COR-L47 (cell line): ENCODE measurements around the gene B2M.
"Not testable (repeated sequence)": the region's sequence is repeated elsewhere in the genome, so short reads cannot be mapped to it uniquely, and the experiment has no call there.

Experiments
- DNase-seq: peaks from one replicate; lab custom pipeline; 2025; lab: John Stamatoyannopoulos, UW

B2M gene

DNA sequence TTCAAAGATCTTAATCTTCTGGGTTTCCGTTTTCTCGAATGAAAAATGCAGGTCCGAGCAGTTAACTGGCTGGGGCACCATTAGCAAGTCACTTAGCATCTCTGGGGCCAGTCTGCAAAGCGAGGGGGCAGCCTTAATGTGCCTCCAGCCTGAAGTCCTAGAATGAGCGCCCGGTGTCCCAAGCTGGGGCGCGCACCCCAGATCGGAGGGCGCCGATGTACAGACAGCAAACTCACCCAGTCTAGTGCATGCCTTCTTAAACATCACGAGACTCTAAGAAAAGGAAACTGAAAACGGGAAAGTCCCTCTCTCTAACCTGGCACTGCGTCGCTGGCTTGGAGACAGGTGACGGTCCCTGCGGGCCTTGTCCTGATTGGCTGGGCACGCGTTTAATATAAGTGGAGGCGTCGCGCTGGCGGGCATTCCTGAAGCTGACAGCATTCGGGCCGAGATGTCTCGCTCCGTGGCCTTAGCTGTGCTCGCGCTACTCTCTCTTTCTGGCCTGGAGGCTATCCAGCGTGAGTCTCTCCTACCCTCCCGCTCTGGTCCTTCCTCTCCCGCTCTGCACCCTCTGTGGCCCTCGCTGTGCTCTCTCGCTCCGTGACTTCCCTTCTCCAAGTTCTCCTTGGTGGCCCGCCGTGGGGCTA lies at the start of gene B2M, which contains the start of gene PATL2:
B2M (plus strand) TSS at position 422 of the 647 bp plus-strand sequence; CDS start at position 452, 30 bp downstream.
PATL2 (minus strand) TSS at position 228 of the 647 bp plus-strand sequence. CDS start 34,833 bp downstream, outside the sequence.
- DNase-seq, result peak; percentile 93

DNA sequence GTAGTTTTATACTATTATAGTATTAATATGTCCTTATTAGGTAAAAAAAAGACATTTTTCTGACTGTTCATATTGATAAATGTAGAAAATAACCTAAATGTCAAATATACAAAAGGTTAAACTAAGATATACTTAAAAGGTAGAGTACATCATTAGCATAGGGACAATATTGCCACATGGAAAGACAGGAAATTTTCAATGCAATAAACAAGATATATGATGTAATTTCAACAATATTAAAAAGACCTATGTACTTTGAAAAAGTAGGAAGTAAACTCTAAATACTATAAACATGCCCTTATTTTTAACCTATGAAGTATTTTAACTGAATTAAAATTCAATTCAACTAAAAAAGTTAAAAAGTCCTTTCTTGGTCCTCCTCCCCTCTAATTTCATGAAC lies 49.7 kb upstream of the B2M start:
- no peak for DNase-seq

DNA sequence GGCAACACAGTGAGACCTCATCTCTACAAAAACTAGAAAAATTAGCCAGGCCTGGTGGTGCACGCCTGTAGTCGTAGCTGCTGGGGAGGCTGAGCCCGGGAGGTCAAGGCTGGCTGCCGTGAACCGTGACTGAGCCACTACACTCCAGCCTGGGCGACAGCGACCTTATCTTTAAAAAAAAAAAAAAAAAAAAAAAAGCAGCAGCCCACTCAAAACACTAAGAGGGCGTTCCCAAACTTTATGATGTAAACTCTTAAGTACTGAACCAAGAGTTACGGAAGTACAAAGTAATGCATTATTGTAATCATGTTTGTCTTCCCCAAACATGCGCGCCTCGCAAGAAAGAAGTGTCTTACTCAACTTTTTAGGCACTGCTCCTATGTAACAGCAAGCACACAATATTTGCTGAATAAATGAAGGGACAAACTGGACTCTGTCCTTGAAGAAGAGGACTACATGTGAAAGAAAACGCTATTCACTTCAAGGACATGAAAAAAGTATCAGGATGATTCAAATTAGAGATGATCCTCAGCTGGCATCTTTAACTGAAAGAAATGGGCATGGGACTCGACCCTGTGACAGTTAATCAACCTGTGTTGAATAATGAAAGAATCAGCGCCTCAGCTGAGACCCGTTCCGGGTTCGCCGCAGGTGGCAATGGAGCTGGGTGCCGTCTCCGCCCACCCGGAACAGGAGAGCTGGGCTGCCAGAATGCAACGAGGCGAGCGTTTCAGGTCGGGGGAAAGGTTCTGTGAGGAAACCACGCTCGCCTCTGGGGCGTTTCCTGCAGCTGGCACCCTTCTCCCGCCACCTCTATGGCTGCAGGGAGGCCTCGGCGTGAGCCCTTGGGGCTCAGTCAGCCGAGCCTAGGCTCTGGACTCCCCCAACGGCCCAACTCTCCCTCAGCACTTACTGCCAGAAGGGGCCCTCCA lies 48.6 kb upstream of the B2M start:
- DNase-seq, result peak; percentile 69

DNA sequence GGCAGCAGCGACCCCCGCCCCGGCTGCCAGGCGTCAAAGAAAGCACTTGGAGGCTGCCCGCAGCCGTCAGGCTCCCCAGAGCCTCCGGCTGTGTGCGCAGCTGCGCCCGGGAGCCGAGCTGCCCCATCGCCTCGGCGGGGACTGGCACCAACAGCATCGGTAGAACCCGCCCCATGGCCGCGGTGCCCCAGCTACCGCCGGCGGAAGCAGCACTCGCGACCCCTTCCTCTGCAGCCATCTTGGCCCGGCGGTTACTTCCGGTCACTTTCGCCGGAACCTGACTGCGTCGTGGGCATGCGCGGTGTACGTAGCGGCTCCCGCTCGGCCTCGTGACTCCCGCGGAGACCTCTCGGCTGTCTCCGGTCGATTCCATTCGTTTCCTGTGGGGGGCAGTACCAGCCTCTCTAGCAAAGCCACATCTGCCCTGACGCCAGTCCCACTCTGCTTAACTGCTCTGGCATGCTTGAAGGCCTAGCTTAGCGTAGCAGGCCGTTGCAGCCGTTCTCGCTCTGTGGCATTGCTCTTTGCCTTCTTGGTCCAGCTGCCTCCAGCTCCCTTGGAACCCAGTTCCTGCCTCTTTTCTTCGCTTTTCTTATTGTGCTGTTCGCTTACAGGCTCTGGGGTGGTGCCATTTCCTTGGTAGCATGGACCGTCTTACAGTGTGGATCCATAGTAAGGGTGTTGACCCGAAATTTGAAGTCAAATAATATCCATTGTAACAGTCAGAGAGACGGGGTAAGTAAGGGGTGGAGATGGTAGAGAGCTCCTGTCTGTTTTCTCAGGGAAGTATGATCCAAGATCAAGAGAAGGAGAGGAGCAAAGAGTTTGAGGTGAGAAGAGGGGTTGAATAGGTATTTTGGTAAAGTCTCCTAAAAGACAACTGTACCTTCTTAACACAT lies 47.7 kb upstream of the B2M start, which contains the start of gene SPG11:
SPG11 (minus strand) TSS at position 253 of the 899 bp plus-strand sequence; CDS start at position 238, 15 bp downstream.
- DNase-seq, result peak; percentile 98

DNA sequence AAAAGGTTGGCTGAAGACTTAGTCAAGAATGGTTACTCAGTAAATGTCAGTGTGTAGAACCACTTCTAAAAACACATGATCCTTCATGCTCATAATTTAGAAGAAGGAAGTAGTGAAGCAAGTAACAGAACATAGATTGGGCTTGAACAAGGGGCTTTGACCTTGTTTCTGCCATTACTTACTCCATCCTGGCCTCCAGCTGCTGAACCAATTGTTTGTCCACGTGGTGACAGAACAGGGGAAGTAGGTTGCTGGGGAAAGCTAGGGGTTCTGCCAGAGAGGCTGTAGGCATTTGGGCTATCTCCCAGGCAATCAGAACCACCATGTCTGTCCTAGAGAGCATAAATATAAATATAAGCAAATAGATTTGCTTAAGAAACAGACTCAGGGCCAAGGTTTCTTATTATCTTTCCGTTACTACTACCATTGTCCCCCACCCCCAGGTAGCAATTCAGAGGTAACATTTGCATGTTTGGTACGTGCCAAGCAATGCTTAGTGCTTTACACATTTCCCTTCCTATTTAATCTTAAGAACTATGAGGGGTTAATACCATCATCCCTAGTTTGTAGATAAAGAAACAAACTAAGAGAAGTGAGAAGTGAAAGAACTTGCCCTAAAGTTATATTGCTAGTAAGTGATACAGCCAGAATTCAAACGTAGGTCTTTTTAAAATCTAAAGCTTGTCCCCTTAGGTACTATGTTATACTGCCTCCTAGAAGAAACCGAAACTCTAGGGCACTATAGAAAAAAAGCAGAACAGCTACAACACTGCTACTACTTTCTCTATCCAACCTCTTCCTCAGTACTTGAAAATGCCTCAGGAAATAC lies 44.9 kb upstream of the B2M start:
- DNase-seq, result no peak

DNA sequence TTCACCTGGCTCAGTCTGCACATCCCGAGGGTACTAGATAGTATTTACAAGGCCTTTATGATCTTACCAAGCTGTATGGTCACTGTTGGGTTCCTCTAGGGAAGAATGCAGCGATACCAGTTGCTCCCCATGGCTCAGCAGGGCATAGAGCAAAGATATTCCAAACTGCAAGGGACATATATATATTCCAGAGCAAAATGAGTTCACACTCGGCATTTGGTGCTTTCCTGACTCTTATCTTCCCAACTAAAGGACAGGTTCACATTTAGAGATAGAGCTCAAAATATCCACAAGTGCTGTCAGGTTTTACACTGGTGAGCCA lies 44.3 kb upstream of the B2M start:
- no peak for DNase-seq

DNA sequence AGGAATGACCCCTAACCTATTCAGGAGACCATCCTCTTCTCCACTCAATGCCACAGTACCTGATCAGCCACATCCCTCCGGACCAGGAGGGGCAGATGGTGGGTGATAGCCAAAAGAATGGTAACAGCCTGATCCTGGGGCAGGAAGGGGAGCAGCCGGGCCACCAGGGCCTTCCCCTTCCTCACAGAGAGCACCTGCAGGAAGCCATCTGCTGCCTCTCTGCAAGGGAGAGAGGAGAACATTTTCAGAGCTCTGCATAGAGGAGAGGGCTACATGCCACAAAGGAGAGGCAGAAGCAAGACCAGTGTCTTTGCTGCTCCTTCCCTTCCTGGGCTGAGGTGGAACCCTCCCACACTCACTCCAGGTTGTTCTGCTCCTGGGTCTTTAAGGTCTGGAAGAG lies 42.4 kb upstream of the B2M start:
- no peak for DNase-seq

DNA sequence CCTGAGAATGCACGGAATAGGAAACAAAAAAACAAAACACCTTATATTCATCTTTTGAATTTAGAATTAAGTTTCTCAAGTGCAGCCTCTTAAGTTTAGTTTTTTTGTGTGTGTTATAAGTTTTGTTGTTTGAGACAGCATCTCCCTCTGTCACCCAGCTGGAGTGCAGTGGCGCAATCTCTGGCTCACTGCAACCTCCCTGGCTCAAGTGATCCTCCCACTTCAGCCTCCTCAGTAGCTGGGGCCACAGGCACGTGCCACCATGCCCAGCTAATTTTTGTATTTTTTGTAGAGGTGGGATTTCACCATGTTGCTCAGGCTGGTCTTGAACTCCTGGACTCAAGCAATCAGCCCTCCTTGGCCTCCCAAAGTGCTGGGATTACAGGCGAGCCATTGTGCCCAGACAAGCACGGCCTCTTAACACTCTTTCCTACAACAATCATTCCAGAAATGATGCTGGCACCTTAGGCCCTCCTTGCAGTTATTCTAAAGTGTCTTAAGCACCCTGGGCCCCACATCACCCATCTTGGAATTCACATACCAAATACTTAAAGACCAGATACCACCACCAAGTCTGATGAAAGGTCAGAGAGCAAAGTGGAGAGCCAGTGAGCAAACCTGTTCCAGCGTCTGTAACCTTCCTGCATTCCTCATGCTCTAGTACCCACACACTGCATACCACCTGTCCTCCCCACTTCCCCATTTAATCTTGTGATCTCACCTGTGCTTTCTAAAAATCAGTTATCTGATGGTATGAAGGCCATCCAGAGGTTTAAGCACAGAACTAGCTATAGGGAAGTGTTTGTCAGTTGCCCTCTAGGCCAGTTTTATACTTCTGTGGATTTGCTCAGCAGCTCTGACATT lies 41.0 kb upstream of the B2M start:
- no peak for DNase-seq

DNA sequence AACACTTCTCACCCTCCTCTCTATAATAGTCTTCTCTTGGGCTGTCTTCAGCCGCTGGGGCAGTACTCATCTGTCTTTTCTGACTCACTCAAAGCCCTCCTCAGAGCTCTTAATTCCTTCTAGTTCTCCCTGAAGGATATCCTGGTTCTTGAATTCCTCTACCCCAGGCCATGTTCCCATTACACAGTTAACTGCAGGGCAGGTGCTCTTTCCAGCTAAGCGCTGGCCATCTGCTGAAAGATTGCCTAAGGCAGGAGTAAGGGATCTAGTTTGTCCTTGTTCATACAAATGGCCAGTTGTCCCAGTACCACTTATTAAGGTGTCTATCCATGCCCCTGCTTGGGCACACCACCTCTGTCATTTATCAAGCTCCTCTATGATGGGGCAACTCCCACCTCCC lies 37.7 kb upstream of the B2M start:
- DNase-seq, result no peak

DNA sequence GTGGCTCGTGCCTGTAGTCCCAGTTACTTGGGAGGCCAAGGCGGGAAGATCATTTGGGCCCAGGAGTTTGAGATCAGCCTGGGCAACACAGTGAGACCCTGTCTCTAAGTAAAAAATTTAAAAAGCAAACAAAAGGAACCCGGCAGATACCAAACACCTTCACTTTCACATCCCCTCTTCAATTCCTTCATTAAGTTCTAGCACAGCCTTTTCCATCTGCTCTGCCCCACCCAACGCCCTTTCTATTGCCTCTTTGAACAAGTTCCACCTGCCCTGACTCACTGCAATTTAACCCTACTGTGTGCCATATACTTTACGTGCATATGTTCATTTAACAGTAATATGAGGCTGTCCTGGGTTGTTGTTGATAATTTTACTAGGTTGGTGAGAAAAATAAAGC lies 35.4 kb upstream of the B2M start:
- DNase-seq, result no peak

DNA sequence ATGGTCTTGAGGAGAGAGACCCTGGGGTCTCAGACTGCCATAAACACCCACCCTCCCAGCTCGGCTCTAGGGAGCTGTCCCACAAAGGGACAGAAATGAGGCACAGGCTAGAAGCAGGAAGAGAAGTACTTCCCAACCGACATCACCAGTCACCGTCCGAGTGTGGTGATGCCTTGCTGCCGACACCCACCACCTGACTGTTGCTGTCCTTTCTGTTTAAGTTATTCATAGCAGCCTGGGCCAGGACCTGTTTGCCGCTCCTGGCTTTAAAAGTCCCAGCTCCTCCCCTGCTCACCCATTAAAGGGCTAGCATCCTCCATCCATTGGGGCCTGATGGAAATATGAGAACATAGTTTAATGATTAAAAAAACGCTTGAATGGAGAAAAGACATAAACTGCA lies 34.6 kb upstream of the B2M start:
- DNase-seq, result no peak

DNA sequence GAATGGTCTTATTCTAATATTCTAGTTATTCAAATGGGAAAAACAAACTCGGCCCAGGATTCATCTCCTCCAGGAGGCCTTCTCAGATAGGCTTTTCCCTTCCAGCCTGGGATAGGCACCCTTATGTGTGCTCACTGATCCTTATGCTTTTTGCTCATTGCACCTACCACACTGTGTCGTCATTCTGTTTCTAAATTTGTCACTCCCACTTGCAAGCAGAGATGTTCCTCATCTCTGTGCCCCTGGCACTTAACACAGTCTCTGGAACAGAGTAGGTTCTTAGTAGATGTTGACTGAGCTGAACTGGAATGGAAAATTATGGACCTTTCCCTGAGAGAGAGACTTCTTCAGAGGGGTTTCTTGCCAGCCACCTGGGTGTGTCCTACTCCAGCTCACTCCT lies 29.1 kb upstream of the B2M start:
- no peak for DNase-seq

DNA sequence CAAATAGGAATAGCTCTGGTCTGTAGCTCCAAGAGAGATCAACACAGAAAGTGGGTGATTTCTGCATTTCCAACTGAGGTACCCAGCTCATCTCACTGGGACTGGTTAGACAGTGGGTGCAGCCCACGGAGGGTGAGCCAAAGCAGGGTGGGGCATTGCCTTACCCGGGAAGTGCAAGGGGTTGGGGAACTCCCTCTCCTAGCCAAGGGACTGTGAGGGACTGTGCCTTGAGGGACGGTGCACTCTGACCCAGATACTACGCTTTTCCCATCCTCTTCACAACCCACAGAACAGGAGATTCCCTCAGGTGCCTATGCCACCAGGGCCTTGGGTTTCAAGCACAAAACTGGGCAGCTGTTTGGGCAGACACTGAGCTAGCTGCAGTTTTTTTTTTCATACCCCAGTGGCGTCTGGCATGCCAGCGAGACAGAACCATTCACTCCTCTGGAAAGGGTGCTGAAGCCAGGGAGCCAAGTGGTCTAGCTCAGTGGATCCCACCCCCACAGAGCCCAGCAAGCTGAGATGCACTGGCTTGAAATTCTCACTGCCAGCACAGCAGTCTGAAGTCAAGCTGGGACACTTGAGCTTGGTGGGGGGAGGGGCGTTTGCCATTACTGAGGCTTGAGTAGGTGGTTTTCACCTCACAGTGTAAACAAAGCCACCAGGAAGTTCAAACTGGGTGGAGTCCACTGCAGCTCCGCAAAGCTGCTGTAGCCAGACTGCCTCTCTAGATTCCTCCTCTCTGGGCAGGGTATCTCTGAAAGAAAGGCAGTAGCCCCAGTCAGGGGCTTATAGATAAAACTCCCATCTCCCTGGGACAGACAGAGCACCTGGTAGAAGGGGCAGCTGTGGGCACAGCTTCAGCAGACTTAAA lies 28.3 kb upstream of the B2M start:
- peak; percentile 70 for DNase-seq

DNA sequence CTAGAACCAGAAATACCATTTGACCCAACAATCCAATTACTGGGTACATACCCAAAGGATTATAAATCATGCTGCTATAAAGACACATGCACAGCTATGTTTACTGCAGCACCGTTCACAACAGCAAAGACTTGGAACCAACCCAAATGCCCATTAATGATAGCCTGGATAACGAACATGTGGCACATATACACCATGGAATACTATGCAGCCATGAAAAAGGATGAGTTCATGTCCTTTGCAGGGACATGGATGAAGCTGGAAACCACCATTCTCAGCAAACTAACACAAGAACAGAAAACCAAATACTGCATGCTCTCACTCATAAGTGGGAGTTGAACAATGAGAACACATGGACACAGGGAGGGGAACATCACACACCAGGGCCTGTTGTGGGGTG lies 22.0 kb upstream of the B2M start:
- not testable (repeated sequence) for DNase-seq

DNA sequence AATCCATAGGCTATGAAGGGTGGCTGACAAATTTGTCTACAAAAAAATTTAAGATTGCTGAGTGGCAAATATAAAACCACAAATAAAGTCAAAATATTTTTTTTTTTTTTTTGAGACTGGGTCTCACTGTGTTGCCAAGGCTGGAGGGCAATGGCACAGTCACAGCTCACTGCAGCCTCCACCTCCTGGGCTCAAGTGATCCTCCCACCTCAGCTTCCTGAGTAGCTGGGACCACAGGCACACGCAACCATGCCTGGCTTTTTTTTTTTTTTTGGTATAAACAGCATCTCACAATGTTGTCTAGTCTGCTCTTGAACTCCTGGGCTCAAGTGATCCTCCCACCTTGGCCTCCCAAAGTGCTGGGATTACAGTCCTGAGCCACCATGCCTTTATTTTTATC lies 21.1 kb upstream of the B2M start:
- DNase-seq, result not testable (repeated sequence)

DNA sequence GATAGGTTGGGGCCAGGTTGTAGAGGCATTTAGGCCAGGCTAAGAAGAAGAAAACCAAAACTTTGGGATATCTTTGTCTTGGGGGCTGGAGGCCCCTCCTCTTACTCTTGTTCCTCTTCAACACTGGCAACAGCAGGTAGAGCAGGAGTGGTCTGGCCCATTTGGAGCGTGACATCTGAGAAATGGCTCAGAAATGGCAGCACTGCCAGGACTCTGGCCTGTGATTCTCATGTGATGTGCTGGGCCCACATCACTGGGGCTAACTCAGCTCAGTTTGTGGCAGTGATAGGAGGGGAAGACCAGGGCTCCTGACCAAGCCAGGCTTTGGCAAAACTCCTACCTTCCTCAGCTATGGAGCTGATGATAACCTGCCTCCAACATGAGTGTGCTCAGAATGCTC lies 18.7 kb upstream of the B2M start:
- DNase-seq, result no peak

DNA sequence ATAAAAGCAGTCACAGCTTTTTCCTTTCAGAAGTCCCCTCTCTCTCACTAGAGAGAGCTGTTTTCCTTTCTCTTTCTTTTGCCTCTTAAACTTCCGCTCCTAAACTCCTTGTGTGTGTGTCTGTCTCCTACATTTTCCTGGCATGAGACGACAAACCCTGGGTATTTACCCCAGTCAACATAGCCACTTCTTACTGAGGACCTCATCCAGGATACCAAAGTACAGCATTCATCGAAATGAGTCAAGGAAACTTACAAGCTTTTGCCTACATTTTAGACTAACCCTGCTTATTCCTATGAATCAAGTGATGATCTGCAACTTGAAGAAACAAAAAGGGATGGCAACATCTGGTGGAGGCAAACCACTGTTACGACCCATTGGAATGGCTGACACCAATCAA lies 16.9 kb upstream of the B2M start:
- DNase-seq, result no peak

DNA sequence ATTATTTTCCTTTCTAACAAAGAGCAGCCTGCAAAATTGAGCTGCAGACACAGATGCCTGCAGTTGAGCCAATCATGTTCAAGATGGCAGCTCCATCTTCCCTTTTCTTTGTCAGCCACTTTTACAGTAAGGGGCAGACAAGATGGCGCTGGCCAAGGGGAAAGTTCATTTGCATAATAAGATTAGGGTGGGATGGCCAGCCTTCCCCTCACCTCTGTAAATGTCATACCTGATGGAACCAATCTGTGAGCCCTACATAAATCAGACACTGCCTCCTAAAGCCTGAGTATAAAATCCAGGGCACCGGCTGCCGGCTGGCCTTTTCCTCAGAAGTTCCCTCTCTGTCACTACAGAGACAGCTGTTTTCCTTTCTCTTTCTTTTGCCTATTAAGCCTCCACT lies 16.0 kb upstream of the B2M start:
- DNase-seq, result no peak

DNA sequence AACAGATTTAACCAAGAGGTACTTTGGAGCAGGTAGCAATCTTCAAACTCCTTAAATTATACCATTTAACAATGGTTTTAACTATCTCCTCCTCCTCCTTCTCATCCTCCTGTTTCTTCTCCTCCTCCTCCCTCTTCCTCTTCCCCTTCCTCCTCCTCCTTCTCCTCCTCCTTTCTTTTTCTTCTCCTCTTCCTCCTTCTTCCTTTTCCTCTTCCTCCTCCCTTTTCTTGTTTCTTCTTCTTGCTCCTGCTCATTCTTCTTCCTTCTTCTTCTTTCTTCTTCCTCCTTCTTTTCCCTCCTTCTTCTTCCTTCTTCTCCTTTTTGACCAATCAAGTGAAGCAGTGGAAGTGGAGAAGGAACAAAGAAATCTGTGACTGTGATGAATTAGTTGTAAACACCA lies 14.3 kb upstream of the B2M start:
- DNase-seq, result no peak
